GM18868 (cell line): ENCODE measurements around the gene PCDH8.

Source experiments
- ATAC-seq: cut with Tn5 transposase; IDR thresholded peaks from one replicate; pipeline ENCODE4 v1.9.1; 2021; ENCODE audit warnings: mild to moderate bottlenecking, moderate library complexity; ENCODE audit not compliant: unreplicated experiment

Gene PCDH8

GRCh38 chr13:52848455-52849195, at the start of gene PCDH8:
Gene PCDH8, minus strand, starts transcription at chr13:52848640. Its CDS starts 204 bp downstream, at chr13:52848436.
- no peak for ATAC-seq

GRCh38 chr13:52896827-52897659, 48.6 kb upstream of the PCDH8 start:
- peak; percentile 65 for ATAC-seq

GRCh38 chr13:52894413-52894812, 46.0 kb upstream of the PCDH8 start:
- ATAC-seq: no peak

GRCh38 chr13:52892925-52893324, 44.5 kb upstream of the PCDH8 start:
- ATAC-seq: no peak

- no peak for ATAC-seq
These were observed 43.3 kb upstream of the PCDH8 start for GRCh38 chr13:52891706-52892105.

- ATAC-seq: no peak
These were observed 38.7 kb upstream of the PCDH8 start for GRCh38 chr13:52887165-52887564.

- ATAC-seq: no peak
These were observed 36.7 kb upstream of the PCDH8 start for GRCh38 chr13:52885141-52885540.

GRCh38 chr13:52884429-52885010, 36.1 kb upstream of the PCDH8 start:
- ATAC-seq: no peak

GRCh38 chr13:52882785-52883184, 34.3 kb upstream of the PCDH8 start:
- ATAC-seq: no peak

GRCh38 chr13:52879950-52880741, 31.7 kb upstream of the PCDH8 start:
- no peak for ATAC-seq

GRCh38 chr13:52878831-52879230, 30.4 kb upstream of the PCDH8 start:
- ATAC-seq: no peak

- ATAC-seq: no peak
These were observed 21.7 kb upstream of the PCDH8 start for GRCh38 chr13:52870143-52870542.

- ATAC-seq: no peak
These were observed 21.2 kb upstream of the PCDH8 start for GRCh38 chr13:52869621-52870020.

GRCh38 chr13:52869050-52869449, 20.6 kb upstream of the PCDH8 start:
- no peak for ATAC-seq

- peak; percentile 53 for ATAC-seq
These were observed 19.8 kb upstream of the PCDH8 start for GRCh38 chr13:52868190-52868589.

- no peak for ATAC-seq
These were observed 16.5 kb upstream of the PCDH8 start for GRCh38 chr13:52864941-52865340.

GRCh38 chr13:52862358-52863206, 14.1 kb upstream of the PCDH8 start:
- no peak for ATAC-seq

GRCh38 chr13:52852444-52852843, 4.0 kb upstream of the PCDH8 start:
- ATAC-seq: no peak

- ATAC-seq: peak; percentile 84
These were observed 2.9 kb upstream of the PCDH8 start for GRCh38 chr13:52851137-52851962.
